GM06990 (cell line): ENCODE measurements around the gene FAM118B.
"Not testable (repeated sequence)": the region's sequence is repeated elsewhere in the genome, so short reads cannot be mapped to it uniquely, and the experiment has no call there.

ENCODE experiments used
- DNase-seq: peaks from one replicate; pipeline ENCODE4 v3.0.0-alpha.2; 2011; ENCODE audit not compliant: insufficient read length; ENCODE audit errors: extremely low read depth
- H3K27me3 ChIP-seq: replicated peaks from 2 replicates; pipeline ENCODE4 v1.6.0; 2011; ENCODE audit warnings: low read length; ENCODE audit not compliant: control insufficient read depth, insufficient read depth
- H3K36me3 ChIP-seq: 2 replicates; pipeline ENCODE4 v1.5.1; 2011; ENCODE audit warnings: low read length; ENCODE audit not compliant: control insufficient read depth, insufficient read depth
- H3K4me3 ChIP-seq: replicated peaks from 2 replicates; pipeline ENCODE4 v1.5.1; 2011; ENCODE audit warnings: low read depth, mild to moderate bottlenecking, control low read depth, low read length
- CTCF ChIP-seq: IDR thresholded peaks from 2 replicates; pipeline ENCODE4 v1.5.1; 2011; ENCODE audit warnings: low read length, control low read depth, mild to moderate bottlenecking, inconsistent platforms; ENCODE audit not compliant: insufficient read depth, poor library complexity, severe bottlenecking

Gene FAM118B

GRCh38 chr11:126246636-126247035 is 35.1 kb downstream of the FAM118B start:
- Histone ChIP-seq H3K27me3 (no peaks in the 10 kb centered on the region), H3K4me3 (no peak overlapping the region), H3K36me3 (no peaks in the 10 kb centered on the region; the same call in 1 of the 2 replicates)
- DNase-seq, result no peak
- TF ChIP-seq CTCF, result no peak

GRCh38 chr11:126253265-126253664 is 41.7 kb downstream of the FAM118B start:
- DNase-seq, result no peak
- no peaks in the 10 kb centered on the region for H3K27me3 ChIP-seq
- no peak for TF ChIP-seq CTCF
- peaks cover 6% of the 10 kb centered on the region for H3K36me3 ChIP-seq
- H3K4me3 ChIP-seq, result no peak overlapping the region

- no peak for TF ChIP-seq CTCF
- no peak for DNase-seq
- Histone ChIP-seq H3K27me3 (no peaks in the 10 kb centered on the region), H3K36me3 (peaks cover 6% of the 10 kb centered on the region), H3K4me3 (no peak overlapping the region)
These were observed 43.2 kb downstream of the FAM118B start for GRCh38 chr11:126254819-126255218.

- DNase-seq, H3K36me3 ChIP-seq, H3K27me3 ChIP-seq, H3K4me3 ChIP-seq: not testable (repeated sequence)
These were observed 43.9 kb downstream of the FAM118B start for GRCh38 chr11:126255507-126255906.

GRCh38 chr11:126256216-126256615 is 44.6 kb downstream of the FAM118B start:
- Histone ChIP-seq H3K27me3 (no peaks in the 10 kb centered on the region), H3K36me3 (peaks cover 6% of the 10 kb centered on the region)

GRCh38 chr11:126257144-126257543 is 45.6 kb downstream of the FAM118B start:
- no peak for DNase-seq
- no peaks in the 10 kb centered on the region for H3K27me3 ChIP-seq
- TF ChIP-seq CTCF, result no peak
- H3K4me3 ChIP-seq, result no peak overlapping the region
- peaks cover 8% of the 10 kb centered on the region for H3K36me3 ChIP-seq

More at GRCh38 chr11:126256216-126256615, 44.6 kb downstream of the FAM118B start:
- TF ChIP-seq CTCF, result no peak
- no peak overlapping the region for H3K4me3 ChIP-seq
- DNase-seq, result no peak
